HepG2 (cell line): ENCODE results near the gene LENG1. TPM values are rescaled to one million over a fixed set of nuclear protein-coding genes. Genes with fewer than 3 reads are reported as not detected.
A peak's percentile ranks its signal among the peaks of the same experiment; 100 is the strongest.

Experiments
- ISX ChIP-seq: sonication (generic); formaldehyde crosslinking; conservative IDR thresholded peaks from 2 replicates; pipeline ENCODE4 v1.5.0; 2020; ENCODE audit warnings: missing genetic modification reagents
- KDM1A ChIP-seq: IDR thresholded peaks from 2 replicates; pipeline ENCODE4 v1.6.1; 2016; ENCODE audit warnings: missing compliant biosample characterization
- KLF11 ChIP-seq: IDR thresholded peaks from 2 replicates; pipeline ENCODE4 v1.6.1; 2016; ENCODE audit warnings: missing compliant biosample characterization
- NFYB ChIP-seq: sonication (generic); formaldehyde crosslinking; IDR thresholded peaks from 2 replicates; pipeline ENCODE4 v1.4.0; 2020; ENCODE audit warnings: missing genetic modification reagents
- PITX1 ChIP-seq: sonication (generic); formaldehyde crosslinking; IDR thresholded peaks from 2 replicates; pipeline ENCODE4 v1.5.1; 2020; ENCODE audit warnings: mild to moderate bottlenecking, missing genetic modification reagents
- REL ChIP-seq: sonication (generic); formaldehyde crosslinking; conservative IDR thresholded peaks from 2 replicates; pipeline ENCODE4 v1.8.0; 2022; ENCODE audit warnings: mild to moderate bottlenecking, missing genetic modification reagents, moderate library complexity
- STAT5B ChIP-seq: sonication (generic); formaldehyde crosslinking; IDR thresholded peaks from 2 replicates; pipeline ENCODE4 v1.4.0; 2020; ENCODE audit warnings: missing genetic modification reagents
- TOE1 ChIP-seq: sonication (generic); formaldehyde crosslinking; IDR thresholded peaks from 2 replicates; pipeline ENCODE4 v1.4.0; 2020; ENCODE audit warnings: mild to moderate bottlenecking, missing genetic modification reagents
- YEATS2 ChIP-seq: sonication (generic); formaldehyde crosslinking; IDR thresholded peaks from 2 replicates; pipeline ENCODE4 v1.4.0; 2020; ENCODE audit warnings: missing genetic modification reagents, borderline replicate concordance
- ZNF337 ChIP-seq: sonication (generic); formaldehyde crosslinking; IDR thresholded peaks from 2 replicates; pipeline ENCODE4 v1.5.1; 2020; ENCODE audit warnings: missing genetic modification reagents, low read depth, mild to moderate bottlenecking, borderline replicate concordance
- ZNF343 ChIP-seq: sonication (generic); formaldehyde crosslinking; IDR thresholded peaks from 2 replicates; pipeline ENCODE4 v1.4.0; 2020; ENCODE audit warnings: mild to moderate bottlenecking, missing genetic modification reagents
- ZNF432 ChIP-seq: sonication (generic); formaldehyde crosslinking; IDR thresholded peaks from 2 replicates; pipeline ENCODE4 v1.5.0; 2020; ENCODE audit warnings: missing genetic modification reagents, mild to moderate bottlenecking, borderline replicate concordance
- ZNF777 ChIP-seq: sonication (generic); formaldehyde crosslinking; IDR thresholded peaks from 2 replicates; pipeline ENCODE4 v1.4.0; 2020; ENCODE audit warnings: missing genetic modification reagents
- polyA plus RNA-seq, 8 experiments: library from polyadenylated mRNA; depleted of rRNA in 3 of 8; stranded (reverse) in 7 of 8; unstranded in 1 of 8; fragments of >200 nt; fragmentation: Illumina TruSeq in 4 of 8; extraction: Trizol in 4 of 8; gene quantifications; 2 replicates each; pipeline versions ENCODE4 v1.2.1 to v1.2.3, GENCODE V29; 2011 to 2016; ENCODE audit warnings: low read depth in 4 of 8, missing spikeins in 1 of 8, mixed read lengths in 1 of 8; ENCODE audit not compliant: insufficient read depth in 1 of 8
- total RNA-seq, 5 experiments: library from RNA; depleted of rRNA; stranded (reverse); fragments of >200 nt; fragmentation: Illumina TruSeq; extraction: Trizol; gene quantifications; 2 replicates each; pipeline ENCODE4 v1.2.3, GENCODE V29; 2016; ENCODE audit warnings: low read depth in 1 of 5
- TF ChIP-seq, protein P1 (sequence below): sonication (generic); formaldehyde crosslinking; IDR thresholded peaks from 2 replicates; pipeline ENCODE4 v1.9.0; 2021; ENCODE audit warnings: mild to moderate bottlenecking, missing genetic modification reagents
- TF ChIP-seq, protein P2 (sequence below): sonication (generic); formaldehyde crosslinking; IDR thresholded peaks from 2 replicates; pipeline ENCODE4 v1.8.1; 2022; ENCODE audit warnings: mild to moderate bottlenecking, missing genetic modification reagents
- TF ChIP-seq, protein P3 (sequence below): sonication (generic); formaldehyde crosslinking; IDR thresholded peaks from 2 replicates; pipeline ENCODE4 v1.4.0; 2020; ENCODE audit warnings: missing genetic modification reagents, borderline replicate concordance
- TF ChIP-seq, protein P4 (sequence below): sonication (generic); formaldehyde crosslinking; IDR thresholded peaks from 2 replicates; pipeline ENCODE4 v1.4.0; 2020; ENCODE audit warnings: missing genetic modification reagents

The LENG1 gene
- total and polyA plus RNA-seq, 2 of the 13 experiments (the other 11 are each of a cell fraction or from before 2014, with no cell fraction given): 1.8 to 3.8 TPM

DNA sequence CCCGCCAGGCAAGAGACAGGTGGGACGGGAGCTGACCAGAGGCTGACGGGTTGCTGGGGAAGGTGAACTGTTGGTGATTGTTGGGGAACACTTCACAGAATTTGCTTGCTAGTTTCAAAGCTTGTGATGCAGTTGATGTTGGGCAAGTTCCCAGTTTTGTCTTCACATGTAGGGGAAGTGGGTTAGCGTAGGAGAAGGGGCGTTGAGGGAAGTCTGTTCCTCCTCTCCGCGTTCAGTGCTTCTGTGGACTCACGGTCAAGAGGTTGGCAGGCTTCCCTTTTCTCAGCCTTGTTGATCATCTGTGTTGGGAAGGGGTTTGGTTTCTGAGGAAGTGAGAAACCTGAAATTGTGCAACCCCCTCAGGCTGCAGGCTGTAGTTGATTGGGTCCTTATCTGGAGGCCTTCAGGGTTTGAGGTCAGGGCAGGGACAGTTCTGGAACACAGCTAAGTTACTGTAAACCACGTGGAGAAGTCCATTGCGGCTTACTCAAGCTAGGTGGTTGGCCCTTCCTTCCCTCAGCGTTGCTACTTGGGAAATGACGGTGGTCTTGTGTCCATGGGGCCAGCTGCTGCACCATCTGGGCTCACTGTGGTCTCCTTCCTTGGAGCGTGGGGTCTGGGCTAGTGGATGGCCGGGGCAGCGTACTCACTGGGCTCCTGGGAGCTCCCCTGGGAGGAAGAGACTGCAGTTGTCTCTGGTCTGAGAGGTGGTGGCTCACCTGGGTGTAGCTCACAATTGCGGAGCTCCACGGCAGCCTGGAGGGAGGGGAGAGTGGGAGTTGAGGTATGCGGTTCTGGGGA lies 48.7 kb upstream of the LENG1 start (continued):
- TF ChIP-seq, protein P1, sequence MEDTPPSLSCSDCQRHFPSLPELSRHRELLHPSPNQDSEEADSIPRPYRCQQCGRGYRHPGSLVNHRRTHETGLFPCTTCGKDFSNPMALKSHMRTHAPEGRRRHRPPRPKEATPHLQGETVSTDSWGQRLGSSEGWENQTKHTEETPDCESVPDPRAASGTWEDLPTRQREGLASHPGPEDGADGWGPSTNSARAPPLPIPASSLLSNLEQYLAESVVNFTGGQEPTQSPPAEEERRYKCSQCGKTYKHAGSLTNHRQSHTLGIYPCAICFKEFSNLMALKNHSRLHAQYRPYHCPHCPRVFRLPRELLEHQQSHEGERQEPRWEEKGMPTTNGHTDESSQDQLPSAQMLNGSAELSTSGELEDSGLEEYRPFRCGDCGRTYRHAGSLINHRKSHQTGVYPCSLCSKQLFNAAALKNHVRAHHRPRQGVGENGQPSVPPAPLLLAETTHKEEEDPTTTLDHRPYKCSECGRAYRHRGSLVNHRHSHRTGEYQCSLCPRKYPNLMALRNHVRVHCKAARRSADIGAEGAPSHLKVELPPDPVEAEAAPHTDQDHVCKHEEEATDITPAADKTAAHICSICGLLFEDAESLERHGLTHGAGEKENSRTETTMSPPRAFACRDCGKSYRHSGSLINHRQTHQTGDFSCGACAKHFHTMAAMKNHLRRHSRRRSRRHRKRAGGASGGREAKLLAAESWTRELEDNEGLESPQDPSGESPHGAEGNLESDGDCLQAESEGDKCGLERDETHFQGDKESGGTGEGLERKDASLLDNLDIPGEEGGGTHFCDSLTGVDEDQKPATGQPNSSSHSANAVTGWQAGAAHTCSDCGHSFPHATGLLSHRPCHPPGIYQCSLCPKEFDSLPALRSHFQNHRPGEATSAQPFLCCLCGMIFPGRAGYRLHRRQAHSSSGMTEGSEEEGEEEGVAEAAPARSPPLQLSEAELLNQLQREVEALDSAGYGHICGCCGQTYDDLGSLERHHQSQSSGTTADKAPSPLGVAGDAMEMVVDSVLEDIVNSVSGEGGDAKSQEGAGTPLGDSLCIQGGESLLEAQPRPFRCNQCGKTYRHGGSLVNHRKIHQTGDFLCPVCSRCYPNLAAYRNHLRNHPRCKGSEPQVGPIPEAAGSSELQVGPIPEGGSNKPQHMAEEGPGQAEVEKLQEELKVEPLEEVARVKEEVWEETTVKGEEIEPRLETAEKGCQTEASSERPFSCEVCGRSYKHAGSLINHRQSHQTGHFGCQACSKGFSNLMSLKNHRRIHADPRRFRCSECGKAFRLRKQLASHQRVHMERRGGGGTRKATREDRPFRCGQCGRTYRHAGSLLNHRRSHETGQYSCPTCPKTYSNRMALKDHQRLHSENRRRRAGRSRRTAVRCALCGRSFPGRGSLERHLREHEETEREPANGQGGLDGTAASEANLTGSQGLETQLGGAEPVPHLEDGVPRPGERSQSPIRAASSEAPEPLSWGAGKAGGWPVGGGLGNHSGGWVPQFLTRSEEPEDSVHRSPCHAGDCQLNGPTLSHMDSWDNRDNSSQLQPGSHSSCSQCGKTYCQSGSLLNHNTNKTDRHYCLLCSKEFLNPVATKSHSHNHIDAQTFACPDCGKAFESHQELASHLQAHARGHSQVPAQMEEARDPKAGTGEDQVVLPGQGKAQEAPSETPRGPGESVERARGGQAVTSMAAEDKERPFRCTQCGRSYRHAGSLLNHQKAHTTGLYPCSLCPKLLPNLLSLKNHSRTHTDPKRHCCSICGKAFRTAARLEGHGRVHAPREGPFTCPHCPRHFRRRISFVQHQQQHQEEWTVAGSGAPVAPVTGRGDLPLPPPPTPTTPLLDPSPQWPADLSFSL: no peak
- TF ChIP-seq, protein P2, sequence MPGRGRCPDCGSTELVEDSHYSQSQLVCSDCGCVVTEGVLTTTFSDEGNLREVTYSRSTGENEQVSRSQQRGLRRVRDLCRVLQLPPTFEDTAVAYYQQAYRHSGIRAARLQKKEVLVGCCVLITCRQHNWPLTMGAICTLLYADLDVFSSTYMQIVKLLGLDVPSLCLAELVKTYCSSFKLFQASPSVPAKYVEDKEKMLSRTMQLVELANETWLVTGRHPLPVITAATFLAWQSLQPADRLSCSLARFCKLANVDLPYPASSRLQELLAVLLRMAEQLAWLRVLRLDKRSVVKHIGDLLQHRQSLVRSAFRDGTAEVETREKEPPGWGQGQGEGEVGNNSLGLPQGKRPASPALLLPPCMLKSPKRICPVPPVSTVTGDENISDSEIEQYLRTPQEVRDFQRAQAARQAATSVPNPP (CRISPR knock-in tag): no peak
- TF ChIP-seq ISX (no peak), ZNF777 (no peak), TOE1 (no peak), STAT5B (CRISPR knock-in tag) (no peak), KLF11 (CRISPR knock-in tag) (no peak), YEATS2 (peak; percentile 65; the same call in 1 of the 2 replicates), ZNF432 (CRISPR knock-in tag) (no peak), PITX1 (CRISPR knock-in tag) (no peak), REL (CRISPR knock-in tag) (no peak), ZNF343 (no peak), NFYB (CRISPR knock-in tag) (no peak), KDM1A (CRISPR knock-in tag) (no peak), ZNF337 (no peak)
- TF ChIP-seq, protein P3, sequence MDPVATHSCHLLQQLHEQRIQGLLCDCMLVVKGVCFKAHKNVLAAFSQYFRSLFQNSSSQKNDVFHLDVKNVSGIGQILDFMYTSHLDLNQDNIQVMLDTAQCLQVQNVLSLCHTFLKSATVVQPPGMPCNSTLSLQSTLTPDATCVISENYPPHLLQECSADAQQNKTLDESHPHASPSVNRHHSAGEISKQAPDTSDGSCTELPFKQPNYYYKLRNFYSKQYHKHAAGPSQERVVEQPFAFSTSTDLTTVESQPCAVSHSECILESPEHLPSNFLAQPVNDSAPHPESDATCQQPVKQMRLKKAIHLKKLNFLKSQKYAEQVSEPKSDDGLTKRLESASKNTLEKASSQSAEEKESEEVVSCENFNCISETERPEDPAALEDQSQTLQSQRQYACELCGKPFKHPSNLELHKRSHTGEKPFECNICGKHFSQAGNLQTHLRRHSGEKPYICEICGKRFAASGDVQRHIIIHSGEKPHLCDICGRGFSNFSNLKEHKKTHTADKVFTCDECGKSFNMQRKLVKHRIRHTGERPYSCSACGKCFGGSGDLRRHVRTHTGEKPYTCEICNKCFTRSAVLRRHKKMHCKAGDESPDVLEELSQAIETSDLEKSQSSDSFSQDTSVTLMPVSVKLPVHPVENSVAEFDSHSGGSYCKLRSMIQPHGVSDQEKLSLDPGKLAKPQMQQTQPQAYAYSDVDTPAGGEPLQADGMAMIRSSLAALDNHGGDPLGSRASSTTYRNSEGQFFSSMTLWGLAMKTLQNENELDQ (CRISPR knock-in tag): no peak
- TF ChIP-seq, protein P4, sequence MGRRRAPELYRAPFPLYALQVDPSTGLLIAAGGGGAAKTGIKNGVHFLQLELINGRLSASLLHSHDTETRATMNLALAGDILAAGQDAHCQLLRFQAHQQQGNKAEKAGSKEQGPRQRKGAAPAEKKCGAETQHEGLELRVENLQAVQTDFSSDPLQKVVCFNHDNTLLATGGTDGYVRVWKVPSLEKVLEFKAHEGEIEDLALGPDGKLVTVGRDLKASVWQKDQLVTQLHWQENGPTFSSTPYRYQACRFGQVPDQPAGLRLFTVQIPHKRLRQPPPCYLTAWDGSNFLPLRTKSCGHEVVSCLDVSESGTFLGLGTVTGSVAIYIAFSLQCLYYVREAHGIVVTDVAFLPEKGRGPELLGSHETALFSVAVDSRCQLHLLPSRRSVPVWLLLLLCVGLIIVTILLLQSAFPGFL (CRISPR knock-in tag): no peak
